Skeletal muscle tissue (tissue), 4 donors: ENCODE measurements around the gene OOSP2. TPM values are rescaled to one million over a fixed set of nuclear protein-coding genes. Genes with fewer than 3 reads are reported as not detected.

Source experiments
- H3K27ac ChIP-seq: one replicate; pipeline ENCODE4 v1.7.0; 2013; ENCODE audit warnings: mild to moderate bottlenecking, low read depth, low read length, inconsistent platforms
- H3K27me3 ChIP-seq, 3 donors: one replicate each; pipeline ENCODE4 v1.7.0; 2013; ENCODE audit warnings: low read length in 3 of 3; ENCODE audit not compliant: control insufficient read depth in 3 of 3, insufficient read depth in 3 of 3
- H3K36me3 ChIP-seq, 3 donors: one replicate each; pipeline ENCODE4 v1.7.0; 2013; ENCODE audit warnings: low read length in 3 of 3; ENCODE audit not compliant: control insufficient read depth in 3 of 3, insufficient read depth in 3 of 3
- H3K4me1 ChIP-seq, 3 donors: one replicate each; pipeline ENCODE4 v1.7.0; 2013; ENCODE audit warnings: low read length in 3 of 3, mild to moderate bottlenecking in 3 of 3; ENCODE audit not compliant: control insufficient read depth in 3 of 3, insufficient read depth in 3 of 3
- H3K4me3 ChIP-seq, 3 donors: one replicate each; pipeline ENCODE4 v1.7.0; 2013; ENCODE audit warnings: low read length in 3 of 3
- H3K9ac ChIP-seq, 3 donors: one replicate each; pipeline ENCODE4 v1.7.0; 2013; ENCODE audit warnings: low read length in 3 of 3, mild to moderate bottlenecking in 3 of 3, moderate library complexity in 2 of 3, low read depth in 1 of 3
- H3K9me3 ChIP-seq, 3 donors: one replicate each; pipeline ENCODE4 v1.7.0; 2013; ENCODE audit warnings: low read length in 3 of 3; ENCODE audit not compliant: control insufficient read depth in 3 of 3
- total RNA-seq: library from RNA; depleted of rRNA; stranded (reverse); fragments of >200 nt; gene quantifications from one replicate; pipeline ENCODE4 v1.2.3, GENCODE V29; 2014
- donor health status: Osteomylitis.

Gene OOSP2
- total RNA-seq, 1 donor from 2014 or later: not detected

GRCh38 chr11:60077216-60077817 is 37.1 kb downstream of the OOSP2 start:
- Histone ChIP-seq H3K36me3 (no peaks in the 10 kb centered on the region), H3K27me3 (no peaks in the 10 kb centered on the region), H3K4me1 (no peaks in the 10 kb centered on the region), H3K9me3 (no peaks in the 10 kb centered on the region), H3K9ac (no peak overlapping the region), H3K27ac (no peak overlapping the region), H3K4me3 (no peak overlapping the region)

DNA sequence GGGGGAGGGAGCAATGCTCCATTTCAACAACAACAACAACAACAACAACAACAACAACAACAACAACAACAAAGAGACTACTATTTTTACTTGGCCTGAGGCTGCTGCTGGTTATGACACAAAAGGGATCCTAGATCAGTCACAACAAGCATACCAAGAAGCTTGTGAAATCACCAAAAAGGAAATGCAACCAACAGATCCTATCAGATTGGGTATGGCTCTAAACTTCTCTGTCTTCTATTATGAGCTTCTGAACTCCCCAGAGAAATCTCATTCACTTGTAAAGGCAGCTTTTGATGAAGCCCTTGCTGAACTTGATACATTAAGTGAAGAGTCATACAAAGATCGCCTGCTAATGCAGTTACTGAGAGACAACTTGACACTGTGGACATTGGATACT is 37.8 kb downstream of the OOSP2 start:
- H3K4me3 ChIP-seq: no peak overlapping the region
- no peak overlapping the region for H3K9ac ChIP-seq

DNA sequence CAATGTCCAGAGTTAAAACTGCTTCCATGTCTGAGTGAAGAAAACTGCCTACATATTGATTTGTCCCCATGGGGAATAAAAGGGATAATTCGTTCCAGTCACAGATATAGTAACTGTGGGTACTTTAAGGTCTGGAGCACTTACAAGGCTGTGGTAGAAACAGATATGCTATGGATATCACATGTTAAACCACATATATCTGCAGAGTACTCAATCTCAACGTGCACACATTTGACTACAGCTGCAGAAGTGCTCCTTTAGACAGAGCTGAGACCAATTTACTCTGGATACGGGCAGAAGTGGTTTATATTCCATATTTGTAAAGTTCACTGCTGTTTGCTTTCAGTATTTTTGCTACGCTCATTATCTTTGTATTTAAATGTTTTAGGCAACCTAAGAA is 38.5 kb downstream of the OOSP2 start:
- no peaks in the 10 kb centered on the region for H3K27me3 ChIP-seq
- no peak overlapping the region for H3K27ac ChIP-seq
- no peak overlapping the region for H3K4me3 ChIP-seq
- no peak overlapping the region for H3K9ac ChIP-seq
- no peaks in the 10 kb centered on the region for H3K36me3 ChIP-seq
- H3K9me3 ChIP-seq: no peaks in the 10 kb centered on the region
- H3K4me1 ChIP-seq: no peaks in the 10 kb centered on the region

More for the DNA sequence above, 37.8 kb downstream of the OOSP2 start:
- Histone ChIP-seq H3K36me3 (no peaks in the 10 kb centered on the region), H3K4me1 (no peaks in the 10 kb centered on the region), H3K27ac (no peak overlapping the region), H3K9me3 (no peaks in the 10 kb centered on the region), H3K27me3 (no peaks in the 10 kb centered on the region)

DNA sequence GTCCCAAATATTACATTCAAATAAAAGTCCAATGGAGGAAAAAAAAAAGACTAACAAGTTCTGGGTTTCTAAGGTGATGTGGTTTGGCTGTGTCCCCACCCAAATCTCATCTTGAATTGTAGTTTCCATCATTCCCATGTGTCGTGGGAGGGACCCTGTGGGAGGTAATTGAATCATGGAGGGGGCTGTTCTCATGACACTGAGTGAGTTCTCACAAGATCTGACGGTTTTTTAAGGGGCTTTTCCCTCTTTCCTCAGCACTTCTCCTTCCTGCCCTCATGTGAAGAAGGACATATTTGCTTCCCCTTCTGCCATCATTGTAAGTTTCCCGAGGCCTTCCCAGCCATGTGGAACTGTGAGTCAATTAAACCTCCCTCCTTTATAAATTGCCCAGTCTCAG is 40.3 kb downstream of the OOSP2 start:
- Histone ChIP-seq H3K36me3 (no peaks in the 10 kb centered on the region), H3K4me3 (no peak overlapping the region), H3K9me3 (no peaks in the 10 kb centered on the region), H3K27me3 (no peaks in the 10 kb centered on the region), H3K9ac (no peak overlapping the region), H3K4me1 (no peaks in the 10 kb centered on the region), H3K27ac (no peak overlapping the region)

- no peaks in the 10 kb centered on the region for H3K27me3 ChIP-seq
- no peak overlapping the region for H3K27ac ChIP-seq
- H3K4me3 ChIP-seq: no peak overlapping the region
- no peaks in the 10 kb centered on the region for H3K9me3 ChIP-seq
- H3K9ac ChIP-seq: no peak overlapping the region
- H3K36me3 ChIP-seq: no peaks in the 10 kb centered on the region
- H3K4me1 ChIP-seq: no peaks in the 10 kb centered on the region
These were observed 44.5 kb downstream of the OOSP2 start for GRCh38 chr11:60084631-60085273.

DNA sequence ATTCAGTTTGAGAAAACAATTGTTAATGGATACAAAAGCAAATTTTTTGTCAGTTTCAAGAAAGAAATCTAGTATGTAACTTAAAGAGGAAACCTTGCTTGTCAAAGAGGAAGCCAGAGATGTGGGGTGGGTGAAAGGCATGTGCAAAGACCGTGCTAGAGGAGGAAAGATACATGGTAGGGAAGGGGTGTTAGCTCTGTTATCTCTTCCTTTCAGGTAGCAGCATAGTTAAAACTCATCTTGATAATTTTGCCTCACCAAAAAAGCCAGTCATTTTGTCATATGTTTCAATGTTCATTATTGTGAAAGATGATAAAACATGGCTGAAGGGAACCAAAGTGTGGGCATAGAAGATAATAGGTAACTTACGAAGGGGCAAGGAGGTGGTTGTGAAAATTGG is 45.7 kb downstream of the OOSP2 start:
- H3K4me1 ChIP-seq: no peaks in the 10 kb centered on the region

GRCh38 chr11:60087239-60087638 is 47.0 kb downstream of the OOSP2 start:
- Histone ChIP-seq H3K9me3 (no peaks in the 10 kb centered on the region), H3K27ac (no peak overlapping the region), H3K9ac (no peak overlapping the region), H3K27me3 (peaks cover 0 to 3% (median 0%) of the 10 kb centered on the region in 3 donors), H3K4me1 (no peaks in the 10 kb centered on the region), H3K4me3 (no peak overlapping the region), H3K36me3 (no peaks in the 10 kb centered on the region)

More for the DNA sequence above, 45.7 kb downstream of the OOSP2 start:
- no peak overlapping the region for H3K27ac ChIP-seq
- H3K9ac ChIP-seq: no peak overlapping the region
- no peaks in the 10 kb centered on the region for H3K27me3 ChIP-seq
- H3K4me3 ChIP-seq: no peak overlapping the region
- no peaks in the 10 kb centered on the region for H3K9me3 ChIP-seq
- no peaks in the 10 kb centered on the region for H3K36me3 ChIP-seq

DNA sequence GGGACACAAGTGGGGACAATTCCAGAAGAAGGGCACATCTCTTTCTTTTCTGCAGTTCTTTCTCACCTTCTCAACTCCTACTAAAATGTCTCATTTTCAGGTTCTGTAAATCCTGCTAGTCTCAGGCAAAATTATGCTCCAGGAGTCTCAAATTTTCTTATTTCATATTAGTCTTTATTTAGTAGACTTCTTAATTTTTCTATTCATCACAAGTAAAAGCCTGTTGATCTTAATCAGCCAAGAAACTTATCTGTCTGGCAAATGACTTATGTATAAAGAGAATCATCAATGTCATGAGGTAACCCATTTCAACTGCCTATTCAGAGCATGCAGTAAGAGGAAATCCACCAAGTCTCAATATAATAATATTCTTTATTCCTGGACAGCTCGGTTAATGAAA is 48.2 kb downstream of the OOSP2 start, which contains the start of gene MS4A2:
MS4A2 (plus strand) TSS at position 301 of the 400 bp plus-strand sequence. CDS start 102 bp downstream, outside the sequence.
- H3K36me3 ChIP-seq: no peaks in the 10 kb centered on the region
- H3K9me3 ChIP-seq: no peaks in the 10 kb centered on the region
- peaks cover 0 to 3% (median 0%) of the 10 kb centered on the region in 3 donors for H3K27me3 ChIP-seq
- no peak within 1 kb of the TSS for H3K4me3 ChIP-seq
- no peak within 1 kb of the TSS for H3K27ac ChIP-seq
- H3K9ac ChIP-seq: no peak within 1 kb of the TSS
- no peaks in the 10 kb centered on the region for H3K4me1 ChIP-seq

DNA sequence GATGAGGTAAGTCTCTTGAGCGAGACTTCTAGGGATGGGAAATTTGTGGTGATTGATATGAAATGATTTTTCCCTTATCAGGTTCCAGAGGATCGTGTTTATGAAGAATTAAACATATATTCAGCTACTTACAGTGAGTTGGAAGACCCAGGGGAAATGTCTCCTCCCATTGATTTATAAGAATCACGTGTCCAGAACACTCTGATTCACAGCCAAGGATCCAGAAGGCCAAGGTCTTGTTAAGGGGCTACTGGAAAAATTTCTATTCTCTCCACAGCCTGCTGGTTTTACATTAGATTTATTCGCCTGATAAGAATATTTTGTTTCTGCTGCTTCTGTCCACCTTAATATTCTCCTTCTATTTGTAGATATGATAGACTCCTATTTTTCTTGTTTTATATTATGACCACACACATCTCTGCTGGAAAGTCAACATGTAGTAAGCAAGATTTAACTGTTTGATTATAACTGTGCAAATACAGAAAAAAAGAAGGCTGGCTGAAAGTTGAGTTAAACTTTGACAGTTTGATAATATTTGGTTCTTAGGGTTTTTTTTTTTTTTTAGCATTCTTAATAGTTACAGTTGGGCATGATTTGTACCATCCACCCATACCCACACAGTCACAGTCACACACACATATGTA is 55.4 kb downstream of the OOSP2 start:
- H3K4me1 ChIP-seq: no peaks in the 10 kb centered on the region
- no peak overlapping the region for H3K4me3 ChIP-seq
- peaks cover 0 to 3% (median 0%) of the 10 kb centered on the region in 3 donors for H3K27me3 ChIP-seq

DNA sequence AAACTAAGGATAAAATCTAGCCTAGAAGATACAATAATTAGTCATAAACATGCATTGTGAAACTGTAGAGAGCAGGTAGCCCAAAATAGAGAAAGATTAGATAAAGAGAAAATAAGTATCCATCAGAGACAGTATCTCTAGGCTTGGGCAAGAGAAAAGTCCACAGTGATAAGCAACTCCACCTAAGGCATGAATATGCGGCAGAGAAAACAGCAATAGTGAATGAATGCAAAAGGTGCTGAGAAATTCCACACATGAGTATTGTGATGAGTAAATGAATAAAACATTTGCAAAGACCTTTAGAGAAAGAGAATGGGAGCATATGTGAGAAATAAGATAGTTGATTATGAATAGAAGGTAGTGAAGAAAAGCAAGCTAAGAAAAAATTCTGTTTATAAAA is 57.0 kb downstream of the OOSP2 start:
- no peak overlapping the region for H3K9ac ChIP-seq

More for the DNA sequence above, 55.4 kb downstream of the OOSP2 start:
- Histone ChIP-seq H3K9ac (no peak overlapping the region), H3K27ac (no peak overlapping the region), H3K36me3 (no peaks in the 10 kb centered on the region), H3K9me3 (no peaks in the 10 kb centered on the region)

More for the DNA sequence above, 57.0 kb downstream of the OOSP2 start:
- Histone ChIP-seq H3K9me3 (no peaks in the 10 kb centered on the region), H3K27me3 (no peaks in the 10 kb centered on the region), H3K4me1 (no peaks in the 10 kb centered on the region), H3K36me3 (no peaks in the 10 kb centered on the region), H3K4me3 (no peak overlapping the region), H3K27ac (no peak overlapping the region)
